Neural cell (in vitro differentiated cells): ENCODE measurements around the gene ZNF778. TPM values are rescaled to one million over a fixed set of nuclear protein-coding genes. Genes with fewer than 3 reads are reported as not detected.

Source experiments
- H2AFZ ChIP-seq: fragments of 200-600, 300-800 bp; sonication (generic), shearing (Covaris generic); 2 replicates; pipeline ENCODE4 v1.6.0; 2014; ENCODE audit warnings: low read depth, mild to moderate bottlenecking, antibody characterized with exemption, low read length, moderate library complexity
- H3F3A ChIP-seq: fragments of 200-600 bp; shearing (Covaris generic); 2 replicates; pipeline ENCODE4 v1.6.1; 2016; ENCODE audit warnings: mild to moderate bottlenecking, moderate library complexity, mixed read lengths, antibody characterized with exemption, low read length; ENCODE audit not compliant: insufficient read depth, poor library complexity, severe bottlenecking
- H3K27ac ChIP-seq: fragments of 200-600, 300-800 bp; sonication (generic), shearing (Covaris generic); 2 replicates; pipeline ENCODE4 v1.5.1; 2014; ENCODE audit warnings: mild to moderate bottlenecking, low read length, moderate library complexity
- H3K27me3 ChIP-seq: fragments of 300-800, 200-600 bp; sonication (generic), shearing (Covaris generic); 2 replicates; pipeline ENCODE4 v1.6.0; 2014; ENCODE audit warnings: mild to moderate bottlenecking, low read depth, low read length, moderate library complexity; ENCODE audit not compliant: insufficient read depth
- H3K36me3 ChIP-seq: fragments of 300-800, 200-600 bp; sonication (generic), shearing (Covaris generic); 2 replicates; pipeline ENCODE4 v1.5.1; 2014; ENCODE audit warnings: mild to moderate bottlenecking, antibody characterized with exemption, low read length, moderate library complexity; ENCODE audit not compliant: insufficient read depth
- H3K4me2 ChIP-seq: fragments of 300-800, 200-600 bp; sonication (generic), shearing (Covaris generic); 2 replicates; pipeline ENCODE4 v1.6.0; 2014; ENCODE audit warnings: mild to moderate bottlenecking, low read length
- H3K4me3 ChIP-seq: fragments of 300-800, 200-600 bp; sonication (generic), shearing (Covaris generic); 2 replicates; pipeline ENCODE4 v1.5.1; 2014; ENCODE audit warnings: mild to moderate bottlenecking, low read length, moderate library complexity
- H3K79me2 ChIP-seq: fragments of 200-600 bp; shearing (Covaris generic); replicated peaks from 2 replicates; pipeline ENCODE4 v1.6.0; 2014; ENCODE audit warnings: mild to moderate bottlenecking, low read length, moderate library complexity; ENCODE audit not compliant: insufficient read depth
- H3K9ac ChIP-seq: fragments of 300-800, 200-600 bp; sonication (generic), shearing (Covaris generic); 2 replicates; pipeline ENCODE4 v1.6.1; 2016; ENCODE audit warnings: mild to moderate bottlenecking, low read length, mixed read lengths
- H3K9me2 ChIP-seq: fragments of 200-600 bp; shearing (Covaris generic); 2 replicates; pipeline ENCODE4 v1.6.1; 2016; ENCODE audit warnings: mild to moderate bottlenecking, low read length, mixed read lengths; ENCODE audit not compliant: insufficient read depth
- H3K9me3 ChIP-seq: fragments of 200-600, 300-800 bp; sonication (generic), shearing (Covaris generic); 2 replicates; pipeline ENCODE4 v1.6.1; 2016; ENCODE audit warnings: mild to moderate bottlenecking, mixed run types, low read length, moderate library complexity, mixed read lengths
- H4K20me1 ChIP-seq: fragments of 200-600 bp; shearing (Covaris generic); 2 replicates; pipeline ENCODE4 v1.6.1; 2016; ENCODE audit warnings: mild to moderate bottlenecking, mixed run types; ENCODE audit not compliant: insufficient read depth
- EP300 ChIP-seq: fragments of 450-650 bp; conservative IDR thresholded peaks from 2 replicates; pipeline ENCODE4 v1.6.1; 2014; ENCODE audit warnings: antibody characterized with exemption, mild to moderate bottlenecking, moderate library complexity; ENCODE audit not compliant: poor library complexity, severe bottlenecking
- EZH2 ChIP-seq: fragments of 200-600, 300-800 bp; shearing (Covaris generic), sonication (generic); IDR thresholded peaks from 2 replicates; pipeline ENCODE4 v1.6.1; 2014; ENCODE audit warnings: antibody characterized with exemption, low read length, borderline replicate concordance, mild to moderate bottlenecking; ENCODE audit not compliant: insufficient read depth, poor library complexity, severe bottlenecking
- MXI1 ChIP-seq: fragments of 450-650 bp; conservative IDR thresholded peaks from 2 replicates; pipeline ENCODE4 v1.6.1; 2014; ENCODE audit warnings: antibody characterized with exemption, mild to moderate bottlenecking; ENCODE audit not compliant: poor library complexity, severe bottlenecking
- POLR2AphosphoS5 ChIP-seq: IDR thresholded peaks from 2 replicates; pipeline ENCODE4 v1.6.1; 2012
- RAD21 ChIP-seq: fragments of 450-650 bp; conservative IDR thresholded peaks from 2 replicates; pipeline ENCODE4 v1.6.1; 2014; ENCODE audit warnings: antibody characterized with exemption, mild to moderate bottlenecking, moderate library complexity
- SMC3 ChIP-seq: fragments of 450-650 bp; conservative IDR thresholded peaks from 2 replicates; pipeline ENCODE4 v1.6.1; 2014; ENCODE audit warnings: antibody characterized with exemption, mild to moderate bottlenecking, moderate library complexity; ENCODE audit not compliant: poor library complexity
- TAF1 ChIP-seq: IDR thresholded peaks from 2 replicates; pipeline ENCODE4 v1.6.1; 2012; ENCODE audit warnings: low read depth
- polyA plus RNA-seq: library from polyadenylated mRNA; depleted of rRNA; stranded (reverse); fragments of >200 nt; gene quantifications from 2 replicates; pipeline ENCODE4 v1.2.3, GENCODE V29; 2014
- TF ChIP-seq, protein P1 (sequence below): IDR thresholded peaks from 2 replicates; pipeline ENCODE4 v1.6.1; 2012; ENCODE audit warnings: borderline replicate concordance
- TF ChIP-seq, protein P2 (sequence below): fragments of 450-650 bp; IDR thresholded peaks from 2 replicates; pipeline ENCODE4 v1.5.1; 2014; ENCODE audit warnings: antibody characterized with exemption, mild to moderate bottlenecking, moderate library complexity; ENCODE audit not compliant: poor library complexity, severe bottlenecking

ZNF778 gene
- polyA plus RNA-seq, 1 donor from 2014 or later, result 14.7 TPM

DNA sequence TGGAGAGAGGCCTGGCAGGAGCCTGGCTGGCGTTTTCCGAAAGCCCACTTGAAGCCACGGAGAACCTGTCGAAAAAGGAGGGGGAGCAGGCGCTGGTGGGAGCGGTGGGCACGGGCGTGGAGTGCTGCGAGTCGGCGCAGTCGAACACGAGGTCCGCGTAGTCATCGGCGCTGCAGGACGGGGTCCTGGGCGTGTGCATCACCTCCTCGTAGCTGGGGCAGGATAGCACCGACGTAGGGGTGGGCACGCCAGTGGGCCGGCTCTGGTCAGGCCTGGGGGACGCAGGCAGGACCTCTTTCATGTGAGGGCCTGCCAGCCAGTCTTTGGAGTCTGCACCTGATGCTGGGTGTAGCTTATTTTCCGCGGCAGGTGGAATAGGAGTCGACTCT is 63.7 kb downstream of the ZNF778 start:
- no peak overlapping the region for H2AFZ ChIP-seq
- no peaks in the 10 kb centered on the region for H3F3A ChIP-seq
- H3K79me2 ChIP-seq, result no peaks in the 10 kb centered on the region
- H3K27ac ChIP-seq, result no peak overlapping the region
- no peaks in the 10 kb centered on the region for H3K9me2 ChIP-seq
- no peak overlapping the region for H3K9ac ChIP-seq
- H3K4me3 ChIP-seq, result no peak overlapping the region
- no peaks in the 10 kb centered on the region for H3K27me3 ChIP-seq
- H3K36me3 ChIP-seq, result no peaks in the 10 kb centered on the region
- no peaks in the 10 kb centered on the region for H4K20me1 ChIP-seq
- TF ChIP-seq EP300, result no peak
- TF ChIP-seq SMC3, result no peak
- TF ChIP-seq, protein P1, sequence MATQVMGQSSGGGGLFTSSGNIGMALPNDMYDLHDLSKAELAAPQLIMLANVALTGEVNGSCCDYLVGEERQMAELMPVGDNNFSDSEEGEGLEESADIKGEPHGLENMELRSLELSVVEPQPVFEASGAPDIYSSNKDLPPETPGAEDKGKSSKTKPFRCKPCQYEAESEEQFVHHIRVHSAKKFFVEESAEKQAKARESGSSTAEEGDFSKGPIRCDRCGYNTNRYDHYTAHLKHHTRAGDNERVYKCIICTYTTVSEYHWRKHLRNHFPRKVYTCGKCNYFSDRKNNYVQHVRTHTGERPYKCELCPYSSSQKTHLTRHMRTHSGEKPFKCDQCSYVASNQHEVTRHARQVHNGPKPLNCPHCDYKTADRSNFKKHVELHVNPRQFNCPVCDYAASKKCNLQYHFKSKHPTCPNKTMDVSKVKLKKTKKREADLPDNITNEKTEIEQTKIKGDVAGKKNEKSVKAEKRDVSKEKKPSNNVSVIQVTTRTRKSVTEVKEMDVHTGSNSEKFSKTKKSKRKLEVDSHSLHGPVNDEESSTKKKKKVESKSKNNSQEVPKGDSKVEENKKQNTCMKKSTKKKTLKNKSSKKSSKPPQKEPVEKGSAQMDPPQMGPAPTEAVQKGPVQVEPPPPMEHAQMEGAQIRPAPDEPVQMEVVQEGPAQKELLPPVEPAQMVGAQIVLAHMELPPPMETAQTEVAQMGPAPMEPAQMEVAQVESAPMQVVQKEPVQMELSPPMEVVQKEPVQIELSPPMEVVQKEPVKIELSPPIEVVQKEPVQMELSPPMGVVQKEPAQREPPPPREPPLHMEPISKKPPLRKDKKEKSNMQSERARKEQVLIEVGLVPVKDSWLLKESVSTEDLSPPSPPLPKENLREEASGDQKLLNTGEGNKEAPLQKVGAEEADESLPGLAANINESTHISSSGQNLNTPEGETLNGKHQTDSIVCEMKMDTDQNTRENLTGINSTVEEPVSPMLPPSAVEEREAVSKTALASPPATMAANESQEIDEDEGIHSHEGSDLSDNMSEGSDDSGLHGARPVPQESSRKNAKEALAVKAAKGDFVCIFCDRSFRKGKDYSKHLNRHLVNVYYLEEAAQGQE, result no peak
- TF ChIP-seq RAD21, result no peak
- no peak for TF ChIP-seq TAF1
- TF ChIP-seq EZH2, result no peak
- TF ChIP-seq POLR2AphosphoS5, result no peak
- TF ChIP-seq MXI1, result no peak
- TF ChIP-seq, protein P2, sequence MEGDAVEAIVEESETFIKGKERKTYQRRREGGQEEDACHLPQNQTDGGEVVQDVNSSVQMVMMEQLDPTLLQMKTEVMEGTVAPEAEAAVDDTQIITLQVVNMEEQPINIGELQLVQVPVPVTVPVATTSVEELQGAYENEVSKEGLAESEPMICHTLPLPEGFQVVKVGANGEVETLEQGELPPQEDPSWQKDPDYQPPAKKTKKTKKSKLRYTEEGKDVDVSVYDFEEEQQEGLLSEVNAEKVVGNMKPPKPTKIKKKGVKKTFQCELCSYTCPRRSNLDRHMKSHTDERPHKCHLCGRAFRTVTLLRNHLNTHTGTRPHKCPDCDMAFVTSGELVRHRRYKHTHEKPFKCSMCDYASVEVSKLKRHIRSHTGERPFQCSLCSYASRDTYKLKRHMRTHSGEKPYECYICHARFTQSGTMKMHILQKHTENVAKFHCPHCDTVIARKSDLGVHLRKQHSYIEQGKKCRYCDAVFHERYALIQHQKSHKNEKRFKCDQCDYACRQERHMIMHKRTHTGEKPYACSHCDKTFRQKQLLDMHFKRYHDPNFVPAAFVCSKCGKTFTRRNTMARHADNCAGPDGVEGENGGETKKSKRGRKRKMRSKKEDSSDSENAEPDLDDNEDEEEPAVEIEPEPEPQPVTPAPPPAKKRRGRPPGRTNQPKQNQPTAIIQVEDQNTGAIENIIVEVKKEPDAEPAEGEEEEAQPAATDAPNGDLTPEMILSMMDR, result no peak
- no peaks in the 10 kb centered on the region for H3K9me3 ChIP-seq
- no peak overlapping the region for H3K4me2 ChIP-seq

GRCh38 chr16:89281829-89282228 is 64.3 kb downstream of the ZNF778 start:
- Histone ChIP-seq H3K79me2 (no peaks in the 10 kb centered on the region), H3K4me2 (no peak overlapping the region), H3K27ac (no peak overlapping the region), H3K9ac (no peak overlapping the region), H4K20me1 (no peaks in the 10 kb centered on the region), H3K9me3 (no peaks in the 10 kb centered on the region), H3K4me3 (no peak overlapping the region), H3K36me3 (no peaks in the 10 kb centered on the region), H3F3A (no peaks in the 10 kb centered on the region), H2AFZ (no peak overlapping the region), H3K9me2 (no peaks in the 10 kb centered on the region), H3K27me3 (no peaks in the 10 kb centered on the region)
- TF ChIP-seq, protein P1, result no peak
- TF ChIP-seq EP300 (no peak), POLR2AphosphoS5 (no peak), SMC3 (no peak), MXI1 (no peak), TAF1 (no peak), RAD21 (no peak), EZH2 (no peak)
- TF ChIP-seq, protein P2, result no peak
